ENCODE data around the gene MYH11. TPM values are rescaled to one million over a fixed set of nuclear protein-coding genes. Genes with fewer than 3 reads are reported as not detected.
A peak's percentile ranks its signal among the peaks of the same experiment; 100 is the strongest.

MYH11 gene
- total RNA-seq, 6 experiments from 2014 or later, result 1.5 to 3.9 (median 2.7) TPM

DNA sequence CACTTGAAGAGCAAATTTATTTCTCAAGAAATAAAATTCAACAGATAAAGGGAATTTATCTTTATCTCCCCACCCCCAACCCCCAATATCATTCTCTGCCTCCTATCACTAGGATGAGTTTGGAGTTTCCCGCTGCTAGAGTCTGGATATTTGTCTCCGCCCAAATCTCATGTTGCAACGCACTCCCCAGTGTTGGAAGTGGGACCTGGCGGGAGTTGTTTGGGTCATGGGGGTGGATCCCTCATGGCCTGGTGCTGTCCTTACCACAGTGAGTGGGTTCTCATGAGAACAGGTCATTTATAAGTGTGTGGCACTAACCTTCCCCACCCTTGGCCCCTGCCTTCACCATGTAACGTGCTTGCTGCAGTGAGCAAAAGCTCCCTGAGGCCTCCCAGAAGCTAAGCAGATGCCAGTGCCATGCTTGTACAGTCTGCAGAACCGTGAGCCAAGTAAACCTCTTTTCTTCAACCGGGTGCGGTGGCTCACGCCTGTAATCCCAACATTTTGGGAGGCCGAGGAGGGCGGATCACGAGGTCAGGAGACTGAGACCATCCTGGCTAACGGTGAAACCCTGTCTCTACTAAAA is 25.1 kb upstream of the MYH11 start:
- 99% methylated on average over 11 of the region's 13 CpGs for WGBS (ENCODE audit: insufficient coverage, low coverage, low lambda C conversion rate, missing lambda C conversion rate)
- DNase-seq (no peak), ATAC-seq (no peak)
- Histone ChIP-seq H3K27me3 (no peaks in the 10 kb centered on the region), H3K4me1 (peaks cover 0 to 16% (median 0%) of the 10 kb centered on the region in 4 donors), H3K4me3 (no peak overlapping the region), H3K36me3 (peaks cover 0 to 16% (median 2%) of the 10 kb centered on the region in 4 donors), H3K9me3 (no peaks in the 10 kb centered on the region), H3K27ac (no peak overlapping the region)
- no peak for TF ChIP-seq POLR2A (IDR thresholded peaks at IDR 0.05)
- TF ChIP-seq, protein P1, sequence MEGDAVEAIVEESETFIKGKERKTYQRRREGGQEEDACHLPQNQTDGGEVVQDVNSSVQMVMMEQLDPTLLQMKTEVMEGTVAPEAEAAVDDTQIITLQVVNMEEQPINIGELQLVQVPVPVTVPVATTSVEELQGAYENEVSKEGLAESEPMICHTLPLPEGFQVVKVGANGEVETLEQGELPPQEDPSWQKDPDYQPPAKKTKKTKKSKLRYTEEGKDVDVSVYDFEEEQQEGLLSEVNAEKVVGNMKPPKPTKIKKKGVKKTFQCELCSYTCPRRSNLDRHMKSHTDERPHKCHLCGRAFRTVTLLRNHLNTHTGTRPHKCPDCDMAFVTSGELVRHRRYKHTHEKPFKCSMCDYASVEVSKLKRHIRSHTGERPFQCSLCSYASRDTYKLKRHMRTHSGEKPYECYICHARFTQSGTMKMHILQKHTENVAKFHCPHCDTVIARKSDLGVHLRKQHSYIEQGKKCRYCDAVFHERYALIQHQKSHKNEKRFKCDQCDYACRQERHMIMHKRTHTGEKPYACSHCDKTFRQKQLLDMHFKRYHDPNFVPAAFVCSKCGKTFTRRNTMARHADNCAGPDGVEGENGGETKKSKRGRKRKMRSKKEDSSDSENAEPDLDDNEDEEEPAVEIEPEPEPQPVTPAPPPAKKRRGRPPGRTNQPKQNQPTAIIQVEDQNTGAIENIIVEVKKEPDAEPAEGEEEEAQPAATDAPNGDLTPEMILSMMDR (IDR thresholded peaks at IDR 0.05), result no peak
- intact Hi-C loops (cut with DNase I), result no loop called here

DNA sequence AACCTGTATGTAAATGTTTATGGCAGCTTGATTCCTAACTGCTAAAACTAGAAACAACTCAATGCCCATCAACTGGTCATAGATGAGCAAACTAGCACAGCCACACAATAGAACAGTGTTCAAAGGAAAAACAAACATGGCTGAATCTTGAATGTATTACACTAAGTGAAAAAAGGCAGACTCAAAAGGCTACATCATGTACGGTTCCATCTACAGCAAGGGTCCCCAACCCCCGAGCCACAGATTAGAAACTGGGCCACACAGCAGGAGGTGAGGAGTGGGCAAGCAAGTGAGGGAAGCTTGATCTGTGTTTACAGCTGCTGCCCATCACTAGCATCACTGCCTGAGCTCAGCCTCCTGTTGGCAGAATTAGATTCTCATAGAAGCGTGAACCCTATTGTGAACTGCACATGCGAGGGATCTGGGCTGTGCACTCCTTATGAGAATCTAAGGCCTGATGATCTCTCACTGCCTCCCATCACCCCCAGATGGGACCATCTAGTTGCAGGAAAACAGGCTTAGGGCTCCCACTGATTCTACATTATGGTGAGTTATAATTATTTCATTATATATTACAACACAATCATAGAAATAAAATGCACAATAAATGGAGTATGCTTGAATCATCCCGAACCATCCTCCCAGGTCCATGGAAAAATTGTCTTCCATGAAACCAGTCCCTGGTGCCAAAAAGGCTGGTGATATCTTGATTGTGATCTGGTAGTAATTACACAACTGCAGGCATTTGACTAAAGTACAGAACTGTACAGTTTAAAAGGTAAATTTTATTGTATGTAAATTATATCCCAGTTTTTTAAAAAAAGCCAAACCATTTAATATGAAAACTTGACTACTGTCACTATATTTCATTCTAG is 23.8 kb upstream of the MYH11 start:
- no peak for TF ChIP-seq POLR2A (IDR thresholded peaks at IDR 0.05)
- TF ChIP-seq, protein P1 (IDR thresholded peaks at IDR 0.05), result no peak
- H3K27ac ChIP-seq, result no peak overlapping the region
- no peak for DNase-seq
- no peak for ATAC-seq
- H3K27me3 ChIP-seq, result no peaks in the 10 kb centered on the region
- intact Hi-C loops (cut with DNase I), result no loop called here
- peaks cover 0 to 6% (median 0%) of the 10 kb centered on the region in 4 donors for H3K4me1 ChIP-seq
- H3K36me3 ChIP-seq, result peaks cover 0 to 16% (median 2%) of the 10 kb centered on the region in 4 donors
- 71% methylated on average over 3 of the region's 5 CpGs for WGBS (ENCODE audit: insufficient coverage, low coverage, low lambda C conversion rate, missing lambda C conversion rate)
- H3K4me3 ChIP-seq, result no peak overlapping the region
- no peaks in the 10 kb centered on the region for H3K9me3 ChIP-seq

- H3K9me3 ChIP-seq, result no peaks in the 10 kb centered on the region
- H3K4me3 ChIP-seq, result no peak overlapping the region
- peaks cover 0 to 14% (median 0%) of the 10 kb centered on the region in 4 donors for H3K4me1 ChIP-seq
- no peaks in the 10 kb centered on the region for H3K27me3 ChIP-seq
- peak overlapping the region in 1 of 3 donors; percentile 18 for H3K27ac ChIP-seq
- TF ChIP-seq POLR2A (IDR thresholded peaks at IDR 0.05), result no peak
- TF ChIP-seq, protein P1 (IDR thresholded peaks at IDR 0.05), result no peak
- peaks cover 0 to 16% (median 2%) of the 10 kb centered on the region in 4 donors for H3K36me3 ChIP-seq
- ATAC-seq, result peak in 1 of 4 donors; percentile 38
- no peak for DNase-seq
- intact Hi-C loops (cut with DNase I), result loop anchor here in 1 of 2 donors (10.0 kb wide), 1 partner anchor 245 kb away; no protein-coding TSS in a partner anchor
- WGBS (ENCODE audit: insufficient coverage, low coverage, low lambda C conversion rate, missing lambda C conversion rate), result 95% methylated on average over 2 of the region's 2 CpGs
These were observed 22.5 kb upstream of the MYH11 start for GRCh38 chr16:15879255-15879811.

DNA sequence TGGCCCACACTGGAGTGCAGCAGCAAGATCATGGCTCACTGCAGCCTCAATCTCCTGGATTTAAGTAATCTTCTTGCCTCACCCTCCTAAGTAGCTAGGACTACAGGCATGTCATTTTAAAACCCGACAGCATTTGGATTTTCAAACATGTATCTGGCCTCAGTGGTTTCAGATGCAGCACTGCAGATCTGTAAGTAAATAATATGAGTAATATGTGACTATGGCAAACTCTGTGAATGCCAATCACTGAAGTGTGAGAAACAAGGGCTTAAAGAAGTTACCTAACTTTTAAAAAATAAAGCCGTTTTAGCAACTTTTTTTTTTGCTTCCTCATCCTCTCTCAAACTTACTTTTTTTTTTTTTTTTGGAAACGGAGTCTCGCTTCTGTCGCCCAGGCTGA is 19.7 kb upstream of the MYH11 start:
- no peak overlapping the region for H3K27ac ChIP-seq
- no peak overlapping the region for H3K4me3 ChIP-seq
- H3K36me3 ChIP-seq, result peaks cover 0 to 6% (median 3%) of the 10 kb centered on the region in 4 donors
- no peaks in the 10 kb centered on the region for H3K27me3 ChIP-seq
- peaks cover 0 to 24% (median 0%) of the 10 kb centered on the region in 4 donors for H3K4me1 ChIP-seq
- WGBS (ENCODE audit: insufficient coverage, low coverage, low lambda C conversion rate, missing lambda C conversion rate), result 81% methylated on average over 2 of the region's 5 CpGs
- DNase-seq (no peak), ATAC-seq (no peak)
- TF ChIP-seq POLR2A (IDR thresholded peaks at IDR 0.05), result no peak
- TF ChIP-seq, protein P1 (IDR thresholded peaks at IDR 0.05), result no peak
- H3K9me3 ChIP-seq, result no peaks in the 10 kb centered on the region
- intact Hi-C loops (cut with DNase I), result loop anchor here in 1 of 2 donors (10.0 kb wide), 1 partner anchor 248 kb away; no protein-coding TSS in a partner anchor
